Right hindlimb (tissue), 1 donor: ENCODE measurements around the gene NR4A3.
"Not testable (repeated sequence)": the region's sequence is repeated elsewhere in the genome, so short reads cannot be mapped to it uniquely, and the experiment has no call there.

ENCODE experiments used
- DNase-seq: peaks from one replicate; pipeline ENCODE4 v3.0.0-alpha.2; 2018

NR4A3 gene

GRCh38 chr9:99835142-99835541, 13.5 kb downstream of the NR4A3 start:
- DNase-seq: no peak

GRCh38 chr9:99835581-99835980, 13.9 kb downstream of the NR4A3 start:
- no peak for DNase-seq

DNA sequence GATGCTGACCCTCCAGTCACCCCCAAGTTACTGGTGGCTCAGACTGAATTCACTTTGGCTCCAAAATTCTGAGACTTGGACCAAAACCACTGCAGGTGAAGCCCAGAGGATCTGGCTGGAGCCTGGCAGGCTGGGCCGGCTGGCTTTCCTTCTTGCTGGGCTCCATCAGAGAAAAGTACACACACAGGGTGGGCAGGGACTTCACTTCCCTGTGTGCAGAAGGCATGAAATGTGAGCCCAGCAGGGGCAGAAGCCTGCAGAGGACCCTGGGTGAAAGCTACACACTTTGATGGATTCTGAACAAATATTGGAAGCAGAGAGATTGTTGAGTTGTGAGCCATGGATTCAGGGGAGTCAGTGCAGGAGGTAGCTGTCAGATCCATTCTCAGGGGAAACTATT, 18.4 kb downstream of the NR4A3 start:
- DNase-seq: no peak

- no peak for DNase-seq
Observed at GRCh38 chr9:99845063-99845462, 23.4 kb downstream of the NR4A3 start.

GRCh38 chr9:99848447-99848846, 26.8 kb downstream of the NR4A3 start:
- DNase-seq: no peak

GRCh38 chr9:99850736-99851499, 29.2 kb downstream of the NR4A3 start:
- DNase-seq: no peak

GRCh38 chr9:99851500-99851822, 29.8 kb downstream of the NR4A3 start:
- DNase-seq: no peak

- DNase-seq: no peak
Observed at GRCh38 chr9:99852617-99853016, 30.9 kb downstream of the NR4A3 start.

DNA sequence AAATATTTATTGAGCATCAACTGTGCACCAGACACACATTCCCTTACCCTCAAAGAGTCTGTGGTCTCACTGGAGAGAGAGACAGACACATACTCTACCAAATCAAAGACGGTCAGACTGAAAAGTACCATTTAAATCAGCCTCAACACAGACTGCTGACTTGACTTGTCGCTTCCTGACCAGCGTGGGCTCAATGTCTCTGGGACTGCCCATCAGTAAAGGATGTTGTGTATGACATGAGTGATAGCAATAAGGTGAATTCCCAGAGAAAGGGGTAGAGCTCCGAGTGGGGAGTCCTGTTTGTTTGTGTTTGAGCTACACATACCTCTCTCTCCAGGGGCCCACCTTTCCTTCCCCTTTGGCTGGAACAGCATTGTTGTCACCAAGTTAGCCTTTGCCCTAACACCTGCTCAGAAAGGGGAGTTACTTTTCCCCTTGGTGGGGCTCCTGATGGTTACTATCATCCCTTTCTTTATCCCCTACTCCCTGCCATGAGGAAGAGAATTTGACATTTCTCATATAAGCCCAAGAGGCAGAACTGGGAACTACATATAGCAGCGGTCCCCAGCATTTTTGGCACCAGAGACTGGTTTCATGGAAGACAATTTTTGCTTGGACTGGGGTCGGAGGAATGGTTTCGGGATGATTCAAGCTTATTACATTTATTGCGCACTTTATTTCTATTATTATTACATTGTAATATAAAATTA, 33.9 kb downstream of the NR4A3 start:
- no peak for DNase-seq

GRCh38 chr9:99857576-99857975, 35.9 kb downstream of the NR4A3 start:
- DNase-seq: not testable (repeated sequence)

DNA sequence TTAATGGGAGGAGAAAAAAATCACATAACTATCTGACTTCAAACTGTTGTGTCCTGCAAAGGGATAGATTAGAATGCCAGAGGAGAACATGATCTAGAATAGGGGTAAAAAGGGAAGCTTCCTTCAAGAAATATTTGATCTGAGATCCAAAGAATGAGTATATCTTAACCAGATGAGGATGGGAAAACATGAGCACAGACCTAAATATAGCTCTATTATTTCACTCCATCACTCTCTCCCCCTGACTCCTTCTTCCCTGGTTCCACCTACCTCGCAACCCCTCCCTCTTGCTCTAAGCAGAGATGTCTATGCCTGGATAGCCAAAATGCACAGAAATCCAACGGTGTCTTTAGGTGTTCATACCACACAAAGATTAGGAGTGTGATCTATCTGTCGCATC, 36.4 kb downstream of the NR4A3 start:
- no peak for DNase-seq

DNA sequence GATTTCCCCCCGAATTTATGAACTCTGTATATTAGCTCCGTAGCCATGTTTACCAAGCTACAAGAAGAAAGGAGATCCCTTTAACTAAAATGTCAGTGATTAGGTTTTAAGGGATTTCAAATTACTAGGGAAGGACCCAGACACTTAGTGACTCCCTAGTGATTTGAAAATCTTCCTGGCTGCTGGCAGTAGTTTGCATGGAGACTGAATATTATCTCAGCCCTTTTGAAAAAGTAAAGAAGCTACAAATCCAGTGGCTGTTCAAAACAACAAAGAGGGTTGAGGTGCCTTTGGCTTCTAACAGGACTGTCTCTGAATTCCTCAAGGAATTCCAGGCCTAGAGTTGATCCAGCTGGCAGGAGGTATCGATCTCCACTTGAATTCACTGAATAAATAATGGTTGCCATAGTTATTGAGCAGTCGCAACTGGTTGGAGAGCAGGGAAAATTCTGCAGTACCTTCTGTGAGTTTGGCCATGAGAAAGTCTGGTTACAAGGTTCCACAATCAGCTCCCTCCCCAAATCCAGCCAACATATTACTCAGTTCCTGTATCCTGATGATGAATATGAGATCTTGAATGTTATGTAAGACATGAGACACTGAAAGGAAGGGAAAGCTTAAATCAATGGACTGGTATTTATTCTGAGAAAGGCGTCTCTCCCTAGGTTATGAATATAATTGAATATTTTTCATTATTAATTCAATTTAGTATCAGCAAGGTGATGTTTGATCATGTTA, 37.7 kb downstream of the NR4A3 start:
- DNase-seq: no peak

DNA sequence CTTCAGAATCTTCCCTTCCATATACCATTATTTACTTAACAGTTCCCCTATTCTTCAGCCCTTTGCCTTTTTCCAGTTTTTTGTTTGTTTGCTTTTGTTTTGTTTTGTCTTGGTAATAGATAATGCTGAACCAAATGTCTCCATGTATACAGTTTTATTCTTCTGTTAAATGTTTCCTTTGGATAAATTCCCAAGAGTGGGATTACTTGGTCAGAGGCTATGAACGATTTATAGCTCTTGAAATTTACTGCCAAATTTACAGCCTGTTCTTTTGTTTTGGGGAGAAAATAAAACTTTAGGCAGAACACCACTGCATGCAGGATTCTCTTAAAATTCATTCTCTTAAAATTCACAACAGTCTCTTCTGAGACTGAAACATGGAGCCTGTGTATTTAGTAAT, 38.6 kb downstream of the NR4A3 start:
- no peak for DNase-seq

DNA sequence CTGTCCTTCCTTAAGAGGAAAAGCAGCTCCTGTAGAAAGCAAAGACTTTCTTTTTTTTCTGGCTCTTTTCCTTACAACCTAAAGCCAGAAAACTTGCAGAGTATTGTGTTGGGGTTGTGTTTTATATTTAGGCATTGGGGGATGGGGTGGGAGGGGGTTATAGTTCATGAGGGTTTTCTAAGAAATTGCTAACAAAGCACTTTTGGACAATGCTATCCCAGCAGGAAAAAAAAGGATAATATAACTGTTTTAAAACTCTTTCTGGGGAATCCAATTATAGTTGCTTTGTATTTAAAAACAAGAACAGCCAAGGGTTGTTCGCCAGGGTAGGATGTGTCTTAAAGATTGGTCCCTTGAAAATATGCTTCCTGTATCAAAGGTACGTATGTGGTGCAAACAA, 42.3 kb downstream of the NR4A3 start:
- DNase-seq: no peak

DNA sequence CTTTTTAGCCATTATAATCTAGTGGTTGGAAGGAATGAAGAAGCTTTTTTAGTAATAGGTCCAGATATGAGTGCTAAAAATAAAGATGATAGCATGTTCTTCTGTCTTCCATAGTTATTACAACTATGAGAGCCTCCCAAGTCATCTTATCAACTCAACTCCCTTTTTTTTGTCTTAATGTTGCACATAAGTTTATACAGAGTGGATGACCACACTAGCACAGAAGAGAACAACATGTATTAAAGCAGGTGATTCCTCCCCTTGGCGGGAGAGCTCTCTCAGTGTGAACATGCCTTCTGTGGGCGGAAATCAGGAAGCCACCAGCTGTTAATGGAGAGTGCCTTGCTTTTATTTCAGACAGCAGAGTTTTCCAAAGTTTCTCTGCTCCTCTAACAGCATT, 44.7 kb downstream of the NR4A3 start:
- DNase-seq: no peak

DNA sequence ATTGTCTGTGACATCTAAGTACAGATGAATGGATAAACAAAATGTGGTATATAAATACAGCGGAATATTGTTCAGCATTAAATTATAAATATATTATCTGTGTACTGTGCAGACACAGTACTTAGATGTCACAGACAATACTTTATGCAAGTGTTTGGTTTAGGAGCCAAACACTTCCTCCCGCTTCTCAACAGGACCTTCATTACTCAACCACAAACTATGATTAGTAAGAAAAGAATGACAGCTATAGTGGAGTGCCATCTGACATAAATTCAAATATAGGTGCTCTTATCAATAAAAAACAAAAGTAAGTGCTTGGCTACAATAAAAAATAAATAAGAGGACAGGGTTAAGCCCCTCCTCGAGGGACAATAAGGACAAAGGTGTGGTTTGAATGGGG, 45.9 kb downstream of the NR4A3 start:
- no peak for DNase-seq

DNA sequence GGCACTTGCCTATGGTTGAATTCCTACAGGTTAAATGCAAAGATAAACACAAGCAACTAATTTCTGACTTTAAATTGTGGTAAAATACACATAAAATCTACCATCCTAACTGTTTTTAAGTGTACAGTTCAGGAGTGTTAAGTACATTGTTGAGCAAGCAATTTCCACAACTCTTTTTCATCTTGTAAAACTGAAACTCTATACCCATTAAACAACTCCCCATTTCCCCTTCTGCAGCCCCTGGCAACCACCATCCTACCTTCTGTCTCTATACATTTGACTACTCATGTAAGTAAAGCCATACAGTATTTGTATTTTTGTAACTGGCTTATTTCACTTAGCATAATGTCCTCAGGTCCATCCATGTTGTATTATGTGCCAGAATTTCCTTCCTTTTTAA, 46.3 kb downstream of the NR4A3 start:
- no peak for DNase-seq

DNA sequence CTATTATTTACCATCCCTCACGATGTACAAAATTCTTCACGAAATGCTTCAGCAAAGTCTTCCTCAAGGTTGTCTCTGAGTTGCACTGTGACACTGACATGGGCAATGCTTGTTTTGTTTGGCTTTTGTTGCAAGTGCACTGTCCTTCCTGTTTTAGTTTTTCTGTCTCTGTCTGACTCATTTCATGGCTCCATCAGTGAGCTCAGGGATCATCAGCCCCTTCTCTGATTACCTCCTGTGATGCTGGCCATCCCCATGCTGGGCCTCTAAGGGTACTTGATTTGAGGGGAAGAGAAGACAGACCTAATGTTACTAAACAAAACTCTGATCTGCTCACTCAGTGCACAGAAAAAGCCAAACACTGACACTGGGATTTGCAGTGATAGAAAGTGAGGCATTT, 47.2 kb downstream of the NR4A3 start:
- no peak for DNase-seq

DNA sequence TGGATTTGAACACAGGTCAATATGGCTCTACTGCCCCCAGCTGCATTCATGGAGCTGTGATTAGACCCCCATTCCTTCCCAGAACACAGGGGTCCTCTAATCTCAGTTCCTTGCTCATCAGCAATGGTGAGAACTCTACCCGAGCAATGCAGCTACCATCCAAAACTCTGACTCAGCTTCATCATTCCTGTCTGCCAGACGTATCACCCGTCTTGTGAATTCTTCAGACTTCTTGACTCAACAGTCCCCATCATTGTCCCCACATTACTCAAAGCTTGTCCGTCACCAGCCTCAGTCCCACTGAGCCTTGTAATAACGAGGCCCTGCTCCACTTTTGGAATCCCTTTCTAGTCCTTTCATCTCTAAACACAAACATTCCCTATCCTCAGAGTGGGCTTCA, 48.4 kb downstream of the NR4A3 start:
- no peak for DNase-seq

DNA sequence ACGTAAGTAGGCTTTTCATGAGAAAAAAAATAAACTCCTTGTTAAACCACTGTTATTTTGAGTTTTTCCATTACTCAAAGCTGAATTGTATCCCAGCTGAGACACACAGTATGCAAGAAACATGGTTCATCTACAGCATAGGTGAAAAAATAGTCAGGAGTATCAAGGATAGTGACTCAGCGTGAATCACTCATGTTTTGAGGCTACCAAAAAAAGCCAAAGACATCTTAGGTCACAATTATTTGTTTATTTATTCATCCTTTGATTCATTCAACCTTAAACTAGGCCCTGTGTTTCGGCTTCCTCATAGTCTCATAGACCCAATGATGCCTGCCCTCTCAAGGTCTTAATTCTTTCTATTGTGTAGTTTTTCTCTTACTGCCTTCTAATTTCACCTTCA, 51.8 kb downstream of the NR4A3 start:
- DNase-seq: no peak

DNA sequence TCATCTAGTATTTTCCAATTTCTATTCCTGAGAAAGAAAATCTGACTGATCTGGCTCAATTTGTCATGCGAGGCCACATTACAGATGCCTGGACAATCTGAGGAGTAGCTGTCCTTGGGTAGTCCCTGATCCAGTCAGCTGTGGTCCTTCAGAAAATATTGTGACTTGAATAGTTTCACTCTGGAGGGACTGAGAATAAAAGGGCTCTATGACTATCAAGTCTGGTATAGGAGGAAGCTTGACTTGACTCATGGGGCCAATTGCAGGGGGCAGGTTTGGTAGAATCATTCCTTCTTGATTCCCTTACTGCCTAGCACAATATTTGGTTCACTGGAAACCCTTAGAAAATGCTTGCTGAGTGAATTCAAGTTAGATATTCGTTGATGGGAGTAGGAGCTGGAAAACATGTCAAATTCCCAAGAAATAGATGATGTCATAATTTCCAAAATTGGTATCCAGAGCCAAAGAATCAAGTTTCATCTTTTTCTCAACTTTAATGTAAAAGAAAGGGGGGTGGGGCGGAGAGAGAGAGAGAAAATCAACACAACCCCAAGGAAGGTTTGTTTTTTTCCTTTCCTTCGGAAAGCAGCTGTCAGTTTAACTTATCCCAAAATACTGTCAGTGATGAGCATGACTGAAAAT, 52.4 kb downstream of the NR4A3 start:
- DNase-seq: no peak

GRCh38 chr9:99876190-99876589, 54.5 kb downstream of the NR4A3 start:
- no peak for DNase-seq

- DNase-seq: no peak
Observed at GRCh38 chr9:99878651-99879050, 57.0 kb downstream of the NR4A3 start.

GRCh38 chr9:99881769-99882168, 60.1 kb downstream of the NR4A3 start:
- no peak for DNase-seq
